Measurements from ENCODE around the gene PRR5L. TPM values are rescaled to one million over a fixed set of nuclear protein-coding genes. Genes with fewer than 3 reads are reported as not detected.

PRR5L gene
- total and polyA plus RNA-seq, 9 of the 15 experiments (the other 6 are each of a cell fraction or from before 2014, with no cell fraction given) = 0.11 to 0.60 (median 0.36) TPM; not detected in 2

DNA sequence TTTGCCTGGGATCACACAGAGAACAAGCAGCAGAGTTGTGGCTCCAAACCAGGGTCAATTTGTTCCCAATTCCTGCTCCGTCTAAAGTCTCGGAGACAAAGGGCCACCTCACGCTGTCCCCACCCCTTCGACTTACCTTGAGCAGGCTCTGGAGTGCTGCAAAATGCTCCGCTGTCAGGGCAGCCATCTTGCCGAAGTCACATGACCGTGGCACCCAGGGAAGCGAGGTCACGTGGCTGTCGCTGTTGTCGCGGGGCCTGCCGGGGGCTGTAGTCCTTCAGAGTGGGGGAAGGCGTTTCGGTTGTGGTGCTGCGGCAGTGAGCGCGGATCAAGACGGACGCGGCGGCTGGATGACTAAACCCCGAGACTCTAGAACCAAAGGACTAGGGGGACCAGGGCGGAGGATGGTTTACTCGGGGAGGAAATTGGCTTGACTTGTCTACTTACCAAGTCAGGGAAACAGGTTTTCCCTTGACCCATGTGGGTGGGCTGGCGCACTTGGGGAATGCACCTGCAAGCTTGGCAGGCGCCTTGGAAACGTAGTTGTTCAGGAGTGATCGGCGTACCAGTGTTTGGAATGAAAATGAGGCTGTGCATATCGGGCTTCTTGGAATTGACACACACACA is 6.7 kb upstream of the PRR5L start, which contains the start of gene COMMD9 (continued):
- TF ChIP-seq, protein P1, sequence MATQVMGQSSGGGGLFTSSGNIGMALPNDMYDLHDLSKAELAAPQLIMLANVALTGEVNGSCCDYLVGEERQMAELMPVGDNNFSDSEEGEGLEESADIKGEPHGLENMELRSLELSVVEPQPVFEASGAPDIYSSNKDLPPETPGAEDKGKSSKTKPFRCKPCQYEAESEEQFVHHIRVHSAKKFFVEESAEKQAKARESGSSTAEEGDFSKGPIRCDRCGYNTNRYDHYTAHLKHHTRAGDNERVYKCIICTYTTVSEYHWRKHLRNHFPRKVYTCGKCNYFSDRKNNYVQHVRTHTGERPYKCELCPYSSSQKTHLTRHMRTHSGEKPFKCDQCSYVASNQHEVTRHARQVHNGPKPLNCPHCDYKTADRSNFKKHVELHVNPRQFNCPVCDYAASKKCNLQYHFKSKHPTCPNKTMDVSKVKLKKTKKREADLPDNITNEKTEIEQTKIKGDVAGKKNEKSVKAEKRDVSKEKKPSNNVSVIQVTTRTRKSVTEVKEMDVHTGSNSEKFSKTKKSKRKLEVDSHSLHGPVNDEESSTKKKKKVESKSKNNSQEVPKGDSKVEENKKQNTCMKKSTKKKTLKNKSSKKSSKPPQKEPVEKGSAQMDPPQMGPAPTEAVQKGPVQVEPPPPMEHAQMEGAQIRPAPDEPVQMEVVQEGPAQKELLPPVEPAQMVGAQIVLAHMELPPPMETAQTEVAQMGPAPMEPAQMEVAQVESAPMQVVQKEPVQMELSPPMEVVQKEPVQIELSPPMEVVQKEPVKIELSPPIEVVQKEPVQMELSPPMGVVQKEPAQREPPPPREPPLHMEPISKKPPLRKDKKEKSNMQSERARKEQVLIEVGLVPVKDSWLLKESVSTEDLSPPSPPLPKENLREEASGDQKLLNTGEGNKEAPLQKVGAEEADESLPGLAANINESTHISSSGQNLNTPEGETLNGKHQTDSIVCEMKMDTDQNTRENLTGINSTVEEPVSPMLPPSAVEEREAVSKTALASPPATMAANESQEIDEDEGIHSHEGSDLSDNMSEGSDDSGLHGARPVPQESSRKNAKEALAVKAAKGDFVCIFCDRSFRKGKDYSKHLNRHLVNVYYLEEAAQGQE (IDR thresholded peaks at IDR 0.05; ENCODE audit: borderline replicate concordance) = peak; percentile 97
- TF ChIP-seq, protein P1 (CRISPR knock-in tag; IDR thresholded peaks at IDR 0.05; ENCODE audit: low read depth) = no peak
- TF ChIP-seq TOE1 (IDR thresholded peaks at IDR 0.05; ENCODE audit: borderline replicate concordance) (peak; percentile 99), TOE1 (CRISPR knock-in tag; IDR thresholded peaks at IDR 0.05; ENCODE audit: borderline replicate concordance, low read depth) (no peak), NFRKB (IDR thresholded peaks at IDR 0.05; ENCODE audit: low read depth) (peak; percentile 78), NCOA4 (IDR thresholded peaks at IDR 0.05; ENCODE audit: partially characterized antibody) (no peak), POLR3G (IDR thresholded peaks at IDR 0.05; ENCODE audit: extremely low read depth, insufficient read length, insufficient replicate concordance) (no peak), ILK (tag; IDR thresholded peaks at IDR 0.05; ENCODE audit: borderline replicate concordance, low read depth) (no peak)
- TF ChIP-seq, protein P2, sequence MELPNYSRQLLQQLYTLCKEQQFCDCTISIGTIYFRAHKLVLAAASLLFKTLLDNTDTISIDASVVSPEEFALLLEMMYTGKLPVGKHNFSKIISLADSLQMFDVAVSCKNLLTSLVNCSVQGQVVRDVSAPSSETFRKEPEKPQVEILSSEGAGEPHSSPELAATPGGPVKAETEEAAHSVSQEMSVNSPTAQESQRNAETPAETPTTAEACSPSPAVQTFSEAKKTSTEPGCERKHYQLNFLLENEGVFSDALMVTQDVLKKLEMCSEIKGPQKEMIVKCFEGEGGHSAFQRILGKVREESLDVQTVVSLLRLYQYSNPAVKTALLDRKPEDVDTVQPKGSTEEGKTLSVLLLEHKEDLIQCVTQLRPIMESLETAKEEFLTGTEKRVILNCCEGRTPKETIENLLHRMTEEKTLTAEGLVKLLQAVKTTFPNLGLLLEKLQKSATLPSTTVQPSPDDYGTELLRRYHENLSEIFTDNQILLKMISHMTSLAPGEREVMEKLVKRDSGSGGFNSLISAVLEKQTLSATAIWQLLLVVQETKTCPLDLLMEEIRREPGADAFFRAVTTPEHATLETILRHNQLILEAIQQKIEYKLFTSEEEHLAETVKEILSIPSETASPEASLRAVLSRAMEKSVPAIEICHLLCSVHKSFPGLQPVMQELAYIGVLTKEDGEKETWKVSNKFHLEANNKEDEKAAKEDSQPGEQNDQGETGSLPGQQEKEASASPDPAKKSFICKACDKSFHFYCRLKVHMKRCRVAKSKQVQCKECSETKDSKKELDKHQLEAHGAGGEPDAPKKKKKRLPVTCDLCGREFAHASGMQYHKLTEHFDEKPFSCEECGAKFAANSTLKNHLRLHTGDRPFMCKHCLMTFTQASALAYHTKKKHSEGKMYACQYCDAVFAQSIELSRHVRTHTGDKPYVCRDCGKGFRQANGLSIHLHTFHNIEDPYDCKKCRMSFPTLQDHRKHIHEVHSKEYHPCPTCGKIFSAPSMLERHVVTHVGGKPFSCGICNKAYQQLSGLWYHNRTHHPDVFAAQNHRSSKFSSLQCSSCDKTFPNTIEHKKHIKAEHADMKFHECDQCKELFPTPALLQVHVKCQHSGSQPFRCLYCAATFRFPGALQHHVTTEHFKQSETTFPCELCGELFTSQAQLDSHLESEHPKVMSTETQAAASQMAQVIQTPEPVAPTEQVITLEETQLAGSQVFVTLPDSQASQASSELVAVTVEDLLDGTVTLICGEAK (IDR thresholded peaks at IDR 0.05) = peak; percentile 31; the same call in 1 of the 2 replicates
- TF ChIP-seq, protein P2 (CRISPR knock-in tag; IDR thresholded peaks at IDR 0.05) = no peak

Data from K562 (cell line).